PC-3 (cell line): ENCODE results near the gene TFDP1. TPM values are rescaled to one million over a fixed set of nuclear protein-coding genes. Genes with fewer than 3 reads are reported as not detected.

Experiments used
- ATAC-seq: fragments of 200-7000 bp; cut with Tn5 transposase; 2 replicates; pipeline ENCODE4 v1.9.1; 2020; ENCODE audit warnings: mild to moderate bottlenecking, moderate library complexity
- BruUV-seq: library from RNA; stranded (reverse); fragments of 400-500 nt; replicated peaks from 2 replicates; lab custom pipeline; 2021; lab: Mats Ljungman, UMichigan
- CTCF ChIA-PET: fragments of 300-600 bp; sonication (Branson Sonifier 250); formaldehyde crosslinking; loops from one replicate; lab custom pipeline; 2022; ENCODE audit warnings: antibody characterized with exemption; lab: Charles Lee
- POLR2A ChIA-PET: fragments of 300-600 bp; sonication (Branson Sonifier 250); formaldehyde crosslinking; loops from one replicate; lab custom pipeline; 2022; ENCODE audit warnings: antibody characterized with exemption; ENCODE audit not compliant: unreplicated experiment; lab: Charles Lee
- DNase-seq: peaks from one replicate; pipeline ENCODE4 v3.0.0-alpha.2; 2015
- H2AFZ ChIP-seq: fragments of 300-600 bp; sonication (generic); 2 replicates; pipeline ENCODE4 v1.6.0; 2016; ENCODE audit warnings: antibody characterized with exemption, low read length
- H3F3A ChIP-seq: fragments of 300-600 bp; sonication (generic); one replicate; pipeline ENCODE4 v1.6.0; 2017; ENCODE audit warnings: antibody characterized with exemption, low read length, control low read depth, mild to moderate bottlenecking; ENCODE audit not compliant: unreplicated experiment
- H3K27ac ChIP-seq: fragments of 300-600 bp; sonication (generic); 2 replicates; pipeline ENCODE4 v1.5.1; 2016; ENCODE audit warnings: mild to moderate bottlenecking, low read length
- H3K27me3 ChIP-seq: fragments of 300-600 bp; sonication (generic); 2 replicates; pipeline ENCODE4 v1.6.1; 2016; ENCODE audit warnings: low read length, mixed read lengths
- H3K36me3 ChIP-seq: fragments of 300-600 bp; sonication (generic); 2 replicates; pipeline ENCODE4 v1.6.1; 2016; ENCODE audit warnings: low read depth, mixed run types, low read length, mixed read lengths
- H3K4me1 ChIP-seq: fragments of 300-600 bp; sonication (generic); 2 replicates; pipeline ENCODE4 v1.5.1; 2016; ENCODE audit warnings: low read length; ENCODE audit not compliant: insufficient read depth
- H3K4me2 ChIP-seq: fragments of 300-600 bp; sonication (generic); 2 replicates; pipeline ENCODE4 v1.6.0; 2016; ENCODE audit warnings: low read length
- H3K4me3 ChIP-seq: fragments of 300-600 bp; sonication (generic); 2 replicates; pipeline ENCODE4 v1.5.1; 2016; ENCODE audit warnings: mild to moderate bottlenecking, low read length, mixed read lengths
- H3K79me2 ChIP-seq: fragments of 300-600 bp; sonication (generic); 2 replicates; pipeline ENCODE4 v1.6.1; 2017; ENCODE audit warnings: low read length, mixed read lengths
- H3K9ac ChIP-seq: fragments of 300-600 bp; sonication (generic); 2 replicates; pipeline ENCODE4 v1.6.0; 2016; ENCODE audit warnings: mild to moderate bottlenecking, low read length
- H3K9me2 ChIP-seq: fragments of 300-600 bp; sonication (generic); replicated peaks from 2 replicates; pipeline ENCODE4 v1.6.1; 2016; ENCODE audit warnings: mixed run types, low read length, mixed read lengths
- H3K9me3 ChIP-seq: fragments of 300-600 bp; sonication (generic); 2 replicates; pipeline ENCODE4 v1.6.1; 2016; ENCODE audit warnings: low read length, mixed read lengths
- H4K20me1 ChIP-seq: fragments of 300-600 bp; sonication (generic); 2 replicates; pipeline ENCODE4 v1.6.1; 2016; ENCODE audit warnings: low read length, mixed read lengths
- EZH2 ChIP-seq: fragments of 300-600 bp; sonication (generic); IDR thresholded peaks from one replicate; pipeline ENCODE4 v1.6.1; 2017; ENCODE audit warnings: antibody characterized with exemption, mild to moderate bottlenecking, low read length; ENCODE audit not compliant: unreplicated experiment
- EZH2phosphoT487 ChIP-seq: fragments of 300-600 bp; sonication (generic); IDR thresholded peaks from 2 replicates; pipeline ENCODE4 v1.6.1; 2018; ENCODE audit warnings: mild to moderate bottlenecking, antibody characterized with exemption, low read length, borderline replicate concordance
- intact Hi-C: fragments of 100-400 bp; cut with micrococcal nuclease; formaldehyde crosslinking; loops from 2 replicates; pipeline ENCODE4 v1.9.0; 2023
- total RNA-seq: library from RNA; depleted of rRNA; stranded (reverse); fragments of >200 nt; gene quantifications from 2 replicates; pipeline ENCODE4 v1.2.3, GENCODE V29; 2014
- TF ChIP-seq, protein P1 (sequence below): fragments of 300-600 bp; sonication (generic); conservative IDR thresholded peaks from 2 replicates; pipeline ENCODE4 v1.5.1; 2017; ENCODE audit warnings: antibody characterized with exemption, low read depth, mild to moderate bottlenecking, low read length

The TFDP1 gene
- total RNA-seq, 1 experiment from 2014 or later = 89.5 TPM

- Histone ChIP-seq H4K20me1 (no peaks in the 10 kb centered on the region), H3K27ac (no peak overlapping the region), H3K4me1 (no peaks in the 10 kb centered on the region), H3K9ac (no peak overlapping the region), H3K79me2 (no peaks in the 10 kb centered on the region), H3K4me2 (no peak overlapping the region), H2AFZ (no peak overlapping the region), H3K9me2 (no peaks in the 10 kb centered on the region), H3K4me3 (no peak overlapping the region), H3K27me3 (no peaks in the 10 kb centered on the region), H3F3A (no peaks in the 10 kb centered on the region), H3K36me3 (no peaks in the 10 kb centered on the region), H3K9me3 (no peaks in the 10 kb centered on the region)
- no peak for ATAC-seq
- ChIA-PET POLR2A (no interaction called here), CTCF (no interaction called here)
- TF ChIP-seq, protein P1, sequence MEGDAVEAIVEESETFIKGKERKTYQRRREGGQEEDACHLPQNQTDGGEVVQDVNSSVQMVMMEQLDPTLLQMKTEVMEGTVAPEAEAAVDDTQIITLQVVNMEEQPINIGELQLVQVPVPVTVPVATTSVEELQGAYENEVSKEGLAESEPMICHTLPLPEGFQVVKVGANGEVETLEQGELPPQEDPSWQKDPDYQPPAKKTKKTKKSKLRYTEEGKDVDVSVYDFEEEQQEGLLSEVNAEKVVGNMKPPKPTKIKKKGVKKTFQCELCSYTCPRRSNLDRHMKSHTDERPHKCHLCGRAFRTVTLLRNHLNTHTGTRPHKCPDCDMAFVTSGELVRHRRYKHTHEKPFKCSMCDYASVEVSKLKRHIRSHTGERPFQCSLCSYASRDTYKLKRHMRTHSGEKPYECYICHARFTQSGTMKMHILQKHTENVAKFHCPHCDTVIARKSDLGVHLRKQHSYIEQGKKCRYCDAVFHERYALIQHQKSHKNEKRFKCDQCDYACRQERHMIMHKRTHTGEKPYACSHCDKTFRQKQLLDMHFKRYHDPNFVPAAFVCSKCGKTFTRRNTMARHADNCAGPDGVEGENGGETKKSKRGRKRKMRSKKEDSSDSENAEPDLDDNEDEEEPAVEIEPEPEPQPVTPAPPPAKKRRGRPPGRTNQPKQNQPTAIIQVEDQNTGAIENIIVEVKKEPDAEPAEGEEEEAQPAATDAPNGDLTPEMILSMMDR = no peak
- TF ChIP-seq EZH2phosphoT487 = no peak
- intact Hi-C loops = no loop called here
- BruUV-seq = no TSS peak
- no peak for DNase-seq
Observed at GRCh38 chr13:113667771-113668490, 83.4 kb downstream of the TFDP1 start.

- ChIA-PET CTCF (no interaction called here), POLR2A (no interaction called here)
- no peak overlapping the region for H3K4me3 ChIP-seq
- H3K4me1 ChIP-seq = no peaks in the 10 kb centered on the region
- no peaks in the 10 kb centered on the region for H3K9me2 ChIP-seq
- intact Hi-C loops = no loop called here
- H4K20me1 ChIP-seq = no peaks in the 10 kb centered on the region
- no peaks in the 10 kb centered on the region for H3K9me3 ChIP-seq
- H3K4me2 ChIP-seq = no peak overlapping the region
- no peaks in the 10 kb centered on the region for H3F3A ChIP-seq
- no TSS peak for BruUV-seq
- TF ChIP-seq EZH2 (no peak), EZH2phosphoT487 (no peak)
- no peaks in the 10 kb centered on the region for H3K27me3 ChIP-seq
- no peak overlapping the region for H2AFZ ChIP-seq
- H3K9ac ChIP-seq = no peak overlapping the region
- DNase-seq = no peak
- no peak for ATAC-seq
- no peak overlapping the region for H3K27ac ChIP-seq
- no peaks in the 10 kb centered on the region for H3K79me2 ChIP-seq
- no peaks in the 10 kb centered on the region for H3K36me3 ChIP-seq
Observed at GRCh38 chr13:113668491-113668971, 84.0 kb downstream of the TFDP1 start.

DNA sequence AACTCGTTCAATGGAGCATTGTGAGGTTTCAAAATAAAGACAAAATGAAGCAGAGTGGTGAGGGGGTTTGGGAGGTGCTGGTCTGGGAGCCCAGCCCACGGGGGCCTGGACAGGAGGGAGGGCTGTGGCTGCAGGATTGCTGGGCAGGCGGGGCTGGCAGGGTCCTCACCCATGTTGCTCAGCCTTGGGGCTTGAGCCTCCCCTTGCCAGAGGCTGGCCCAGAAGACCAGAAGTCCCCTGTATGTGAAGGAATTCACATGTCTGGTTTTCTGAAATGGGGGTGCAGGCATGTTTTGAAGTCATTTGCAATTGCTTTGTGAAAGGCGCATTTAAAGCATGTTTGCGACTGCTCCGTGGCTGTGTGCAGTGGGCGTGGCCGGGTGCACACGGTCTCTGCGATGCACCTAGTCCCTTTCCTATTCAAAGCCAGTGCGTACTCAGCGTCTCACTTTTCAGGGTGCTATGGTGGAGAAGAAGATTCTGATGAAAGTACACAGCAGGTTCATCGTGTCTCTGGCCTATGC lies 84.7 kb downstream of the TFDP1 start:
- no TSS peak for BruUV-seq
- no peak for ATAC-seq
- Histone ChIP-seq H3K4me1 (no peaks in the 10 kb centered on the region), H3K9me2 (no peaks in the 10 kb centered on the region), H3K4me2 (no peak overlapping the region), H3K4me3 (no peak overlapping the region), H3K9ac (no peak overlapping the region), H3K27me3 (no peaks in the 10 kb centered on the region), H2AFZ (no peak overlapping the region), H3K36me3 (no peaks in the 10 kb centered on the region), H3F3A (no peaks in the 10 kb centered on the region), H3K79me2 (no peaks in the 10 kb centered on the region), H3K9me3 (no peaks in the 10 kb centered on the region), H3K27ac (no peak overlapping the region), H4K20me1 (no peaks in the 10 kb centered on the region)
- ChIA-PET POLR2A (no interaction called here), CTCF (no interaction called here)
- TF ChIP-seq EZH2phosphoT487 (no peak), EZH2 (no peak)
- TF ChIP-seq, protein P1 = no peak
- intact Hi-C loops = no loop called here
- DNase-seq = no peak
